ENCODE measurements around the gene MAGI2.

Gene MAGI2

GRCh38 chr7:79137942-79138341, 315.5 kb downstream of the MAGI2 start:
- TF ChIP-seq, protein P1, sequence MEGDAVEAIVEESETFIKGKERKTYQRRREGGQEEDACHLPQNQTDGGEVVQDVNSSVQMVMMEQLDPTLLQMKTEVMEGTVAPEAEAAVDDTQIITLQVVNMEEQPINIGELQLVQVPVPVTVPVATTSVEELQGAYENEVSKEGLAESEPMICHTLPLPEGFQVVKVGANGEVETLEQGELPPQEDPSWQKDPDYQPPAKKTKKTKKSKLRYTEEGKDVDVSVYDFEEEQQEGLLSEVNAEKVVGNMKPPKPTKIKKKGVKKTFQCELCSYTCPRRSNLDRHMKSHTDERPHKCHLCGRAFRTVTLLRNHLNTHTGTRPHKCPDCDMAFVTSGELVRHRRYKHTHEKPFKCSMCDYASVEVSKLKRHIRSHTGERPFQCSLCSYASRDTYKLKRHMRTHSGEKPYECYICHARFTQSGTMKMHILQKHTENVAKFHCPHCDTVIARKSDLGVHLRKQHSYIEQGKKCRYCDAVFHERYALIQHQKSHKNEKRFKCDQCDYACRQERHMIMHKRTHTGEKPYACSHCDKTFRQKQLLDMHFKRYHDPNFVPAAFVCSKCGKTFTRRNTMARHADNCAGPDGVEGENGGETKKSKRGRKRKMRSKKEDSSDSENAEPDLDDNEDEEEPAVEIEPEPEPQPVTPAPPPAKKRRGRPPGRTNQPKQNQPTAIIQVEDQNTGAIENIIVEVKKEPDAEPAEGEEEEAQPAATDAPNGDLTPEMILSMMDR (conservative IDR thresholded peaks at IDR 0.05; ENCODE audit: low read length): 0 out of 2 replicates have a peak, but pooled peaks have one; percentile 4
- peak; percentile 58 for DNase-seq (ENCODE audit: low read depth)
- H3K4me3 ChIP-seq (ENCODE audit: low read length): no peak overlapping the region

GRCh38 chr7:79132844-79133451, 320.5 kb downstream of the MAGI2 start:
- TF ChIP-seq, protein P1 (conservative IDR thresholded peaks at IDR 0.05; ENCODE audit: low read length): no peak
- no peak for DNase-seq (ENCODE audit: low read depth)
- H3K4me3 ChIP-seq (ENCODE audit: low read length): no peak overlapping the region

DNA sequence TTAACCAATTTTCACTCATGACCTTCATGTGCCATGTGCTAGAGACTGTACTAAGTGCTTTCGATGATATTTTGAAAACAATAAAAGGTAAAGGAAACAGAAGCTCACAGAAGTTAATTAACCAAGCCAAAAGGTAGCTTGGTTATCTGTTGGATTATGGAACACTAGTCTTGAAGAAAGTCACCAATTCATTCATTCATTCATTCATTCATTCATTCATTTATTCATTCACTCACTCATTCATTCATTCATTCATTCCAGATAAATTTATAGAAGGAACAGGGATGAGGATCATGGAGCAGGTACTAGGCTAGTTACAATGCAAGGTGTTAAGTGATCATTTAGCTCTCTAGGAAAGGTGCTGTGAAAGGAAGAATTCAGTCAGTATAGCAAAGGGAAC, 322.8 kb downstream of the MAGI2 start:
- TF ChIP-seq, protein P1 (conservative IDR thresholded peaks at IDR 0.05; ENCODE audit: low read length): no peak
- DNase-seq (ENCODE audit: low read depth): no peak
- H3K4me3 ChIP-seq (ENCODE audit: low read length): no peak overlapping the region

DNA sequence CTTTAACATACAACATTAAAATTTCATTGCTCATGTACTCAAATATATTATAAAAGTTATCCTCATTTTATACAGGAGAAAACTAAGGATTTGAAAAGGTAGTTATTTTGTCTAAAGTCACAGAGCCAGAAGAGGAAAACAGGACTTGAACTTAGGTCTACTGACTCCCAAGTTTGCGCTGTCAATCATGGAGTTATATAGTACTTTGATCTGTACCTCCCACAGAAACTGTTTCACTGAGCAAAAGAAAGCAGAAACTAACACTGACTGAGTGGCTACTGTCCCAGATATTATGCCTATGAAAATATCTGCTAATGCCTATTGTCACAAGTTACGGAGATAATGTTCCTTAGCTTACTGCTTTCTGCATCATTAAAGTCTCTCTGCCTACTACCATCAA, 329.1 kb downstream of the MAGI2 start:
- no peak overlapping the region for H3K4me3 ChIP-seq (ENCODE audit: low read length)
- DNase-seq (ENCODE audit: low read depth): no peak
- TF ChIP-seq, protein P1 (conservative IDR thresholded peaks at IDR 0.05; ENCODE audit: low read length): no peak

DNA sequence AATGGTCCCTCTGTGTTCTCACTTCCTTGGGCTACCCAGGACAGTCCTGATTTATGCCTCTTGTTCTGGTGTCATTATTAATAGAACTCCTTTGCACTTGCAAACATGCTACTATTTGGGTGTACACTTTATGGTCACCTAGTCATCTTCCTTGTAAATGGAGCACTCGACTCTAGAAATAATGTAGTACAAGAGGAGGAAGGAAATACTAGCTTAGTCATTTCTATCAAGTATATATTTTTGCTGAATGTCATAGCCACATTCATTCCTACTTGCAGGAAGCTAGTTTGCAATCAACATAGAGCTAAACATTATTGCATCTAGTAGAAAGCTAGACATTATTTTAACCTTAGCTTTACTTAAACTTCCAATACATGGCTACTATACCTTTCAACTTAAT, 335.3 kb downstream of the MAGI2 start:
- H3K4me3 ChIP-seq (ENCODE audit: low read length): no peak overlapping the region
- no peak for DNase-seq (ENCODE audit: low read depth)
- TF ChIP-seq, protein P1 (conservative IDR thresholded peaks at IDR 0.05; ENCODE audit: low read length): no peak

GRCh38 chr7:79096361-79096805, 357.1 kb downstream of the MAGI2 start:
- no peak overlapping the region for H3K4me3 ChIP-seq (ENCODE audit: low read length)
- DNase-seq (ENCODE audit: low read depth): no peak
- TF ChIP-seq, protein P1 (conservative IDR thresholded peaks at IDR 0.05; ENCODE audit: low read length): no peak

DNA sequence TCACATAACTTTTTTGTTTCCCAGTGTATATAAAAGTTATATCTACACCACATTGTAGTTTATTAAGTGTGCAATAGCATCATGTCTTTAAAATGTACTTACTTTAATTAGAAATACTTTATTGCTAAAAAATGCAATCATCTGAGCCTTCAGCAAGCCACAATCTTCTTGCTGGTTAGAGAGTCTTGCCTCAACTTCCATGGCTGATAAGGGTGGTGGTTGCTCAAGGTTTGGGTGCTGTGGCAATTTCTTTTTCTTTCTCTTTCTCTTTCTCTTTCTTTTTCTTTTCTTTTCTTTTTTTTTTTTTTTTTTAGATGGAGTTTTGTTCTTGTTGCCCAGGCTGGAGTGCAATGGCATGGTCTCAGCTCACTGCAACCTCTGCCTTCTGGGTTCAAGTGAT, 360.0 kb downstream of the MAGI2 start:
- no peak for DNase-seq (ENCODE audit: low read depth)
- TF ChIP-seq, protein P1 (conservative IDR thresholded peaks at IDR 0.05; ENCODE audit: low read length): no peak
- no peak overlapping the region for H3K4me3 ChIP-seq (ENCODE audit: low read length)
